ENCODE measurements around the gene DOP1B. TPM values are rescaled to one million over a fixed set of nuclear protein-coding genes. Genes with fewer than 3 reads are reported as not detected.
"Not testable (repeated sequence)": the region's sequence is repeated elsewhere in the genome, so short reads cannot be mapped to it uniquely, and the experiment has no call there.

The DOP1B gene
- total RNA-seq, 1 donor from 2014 or later: 15.6 TPM

GRCh38 chr21:36194024-36194423 is 37.4 kb downstream of the DOP1B start:
- intact Hi-C loops (cut with DNase I): no loop called here
- ATAC-seq (no peak), DNase-seq (ENCODE audit: low spot score) (no peak)

GRCh38 chr21:36195613-36196012 is 39.0 kb downstream of the DOP1B start:
- intact Hi-C loops (cut with DNase I): no loop called here
- ATAC-seq: no peak

GRCh38 chr21:36199021-36199420 is 42.4 kb downstream of the DOP1B start:
- DNase-seq (ENCODE audit: low spot score): no peak
- intact Hi-C loops (cut with DNase I): no loop called here
- no peak for ATAC-seq

More at GRCh38 chr21:36195613-36196012, 39.0 kb downstream of the DOP1B start:
- no peak for DNase-seq (ENCODE audit: low spot score)

- intact Hi-C loops (cut with DNase I); DNase-seq (ENCODE audit: low spot score); ATAC-seq: not testable (repeated sequence)
Measured at GRCh38 chr21:36199575-36199974, 43.0 kb downstream of the DOP1B start.

- DNase-seq (ENCODE audit: low spot score) (no peak), ATAC-seq (no peak)
- intact Hi-C loops (cut with DNase I): no loop called here
Measured at GRCh38 chr21:36200081-36200561, 43.5 kb downstream of the DOP1B start.

GRCh38 chr21:36202726-36203602 is 46.3 kb downstream of the DOP1B start:
- no peak for ATAC-seq
- DNase-seq (ENCODE audit: low spot score): no peak
- intact Hi-C loops (cut with DNase I): no loop called here

GRCh38 chr21:36203603-36203889 is 46.9 kb downstream of the DOP1B start:
- no peak for DNase-seq (ENCODE audit: low spot score)
- intact Hi-C loops (cut with DNase I): no loop called here

GRCh38 chr21:36204980-36205379 is 48.4 kb downstream of the DOP1B start:
- no peak for ATAC-seq
- DNase-seq (ENCODE audit: low spot score): no peak

More at GRCh38 chr21:36203603-36203889, 46.9 kb downstream of the DOP1B start:
- ATAC-seq: no peak

GRCh38 chr21:36205962-36206361 is 49.3 kb downstream of the DOP1B start:
- DNase-seq (ENCODE audit: low spot score): no peak
- intact Hi-C loops (cut with DNase I): no loop called here
- no peak for ATAC-seq

More at GRCh38 chr21:36204980-36205379, 48.4 kb downstream of the DOP1B start:
- intact Hi-C loops (cut with DNase I): no loop called here

Other genes starting within 250 kb of the DOP1B start
- gene SETD4, start 96.3 kb upstream of the DOP1B start, total RNA-seq: 21.5 TPM
- 74.5 TPM for gene CBR1, start 86.8 kb upstream of the DOP1B start, total RNA-seq
- gene CBR3, start 21.7 kb upstream of the DOP1B start, total RNA-seq: 15.4 TPM
- 58.8 TPM for gene MORC3, start 163.4 kb downstream of the DOP1B start, total RNA-seq
- 2.5 TPM for gene CHAF1B, start 228.6 kb downstream of the DOP1B start, total RNA-seq

Measured in sciatic nerve (tissue), 2 donors.